Endothelial cell of umbilical vein (primary cell): Measurements from ENCODE around the gene CERS6.

Source experiments
- POLR2A ChIP-seq: IDR thresholded peaks from 2 replicates; pipeline ENCODE4 v1.6.1; 2012; ENCODE audit warnings: low read depth, mild to moderate bottlenecking, control low read depth, low read length
- TF ChIP-seq, protein P1 (sequence below), 2 donors: IDR thresholded peaks; 1 replicate in 1 of 2; 2 replicates in 1 of 2; pipeline ENCODE4 v1.5.1; 2011; ENCODE audit warnings: low read length in 2 of 2, mild to moderate bottlenecking in 2 of 2, moderate library complexity in 2 of 2, control low read depth in 1 of 2, inconsistent platforms in 1 of 2, low read depth in 1 of 2; ENCODE audit not compliant: insufficient read depth in 1 of 2; ENCODE audit errors: extremely low read depth in 1 of 2

GRCh38 chr2:168525716-168526446, 69.8 kb downstream of the CERS6 start:
- TF ChIP-seq, protein P1, sequence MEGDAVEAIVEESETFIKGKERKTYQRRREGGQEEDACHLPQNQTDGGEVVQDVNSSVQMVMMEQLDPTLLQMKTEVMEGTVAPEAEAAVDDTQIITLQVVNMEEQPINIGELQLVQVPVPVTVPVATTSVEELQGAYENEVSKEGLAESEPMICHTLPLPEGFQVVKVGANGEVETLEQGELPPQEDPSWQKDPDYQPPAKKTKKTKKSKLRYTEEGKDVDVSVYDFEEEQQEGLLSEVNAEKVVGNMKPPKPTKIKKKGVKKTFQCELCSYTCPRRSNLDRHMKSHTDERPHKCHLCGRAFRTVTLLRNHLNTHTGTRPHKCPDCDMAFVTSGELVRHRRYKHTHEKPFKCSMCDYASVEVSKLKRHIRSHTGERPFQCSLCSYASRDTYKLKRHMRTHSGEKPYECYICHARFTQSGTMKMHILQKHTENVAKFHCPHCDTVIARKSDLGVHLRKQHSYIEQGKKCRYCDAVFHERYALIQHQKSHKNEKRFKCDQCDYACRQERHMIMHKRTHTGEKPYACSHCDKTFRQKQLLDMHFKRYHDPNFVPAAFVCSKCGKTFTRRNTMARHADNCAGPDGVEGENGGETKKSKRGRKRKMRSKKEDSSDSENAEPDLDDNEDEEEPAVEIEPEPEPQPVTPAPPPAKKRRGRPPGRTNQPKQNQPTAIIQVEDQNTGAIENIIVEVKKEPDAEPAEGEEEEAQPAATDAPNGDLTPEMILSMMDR (IDR thresholded peaks at IDR 0.05; ENCODE audit: extremely low read depth in 1 of 2, insufficient read depth in 1 of 2, low read depth in 1 of 2, low read length in 2 of 2) = no peak
- TF ChIP-seq POLR2A = no peak
